Neural progenitor cell (in vitro differentiated cells): Measurements from ENCODE around the gene TMEM218.

Source experiments
- CTCF ChIP-seq: fragments of 200-600 bp; sonication (generic); IDR thresholded peaks from 2 replicates; pipeline ENCODE4 v1.5.1; 2017; ENCODE audit warnings: antibody characterized with exemption, mild to moderate bottlenecking
- EZH2 ChIP-seq: fragments of 200-600 bp; sonication (generic); IDR thresholded peaks from 2 replicates; pipeline ENCODE4 v1.6.1; 2017; ENCODE audit warnings: antibody characterized with exemption, mild to moderate bottlenecking, moderate library complexity

DNA sequence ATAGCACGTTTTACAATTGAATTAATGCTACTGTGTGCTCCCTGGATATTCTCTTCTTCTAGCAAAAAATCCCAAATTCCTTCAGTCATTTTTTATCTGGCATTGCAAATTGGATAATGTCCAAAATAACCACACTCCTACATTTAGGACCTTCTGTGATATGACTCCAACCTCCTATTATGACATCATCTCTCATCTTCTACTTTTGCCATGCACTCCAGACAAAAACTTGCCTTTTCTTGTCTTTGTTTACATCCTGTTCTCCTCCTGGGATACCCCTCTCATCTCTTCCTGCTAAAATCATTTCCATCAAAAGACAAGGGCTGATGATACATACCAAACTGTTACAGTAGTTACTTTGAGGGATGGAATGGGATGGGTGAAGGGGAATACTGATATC, 20.6 kb upstream of the TMEM218 start:
- no peak for TF ChIP-seq CTCF
- TF ChIP-seq EZH2, result no peak
